NCI-H2227 treated with DMSO at 0.1 percent for 48 hours (cell line): ENCODE data around the gene RBM34.
"Not testable (repeated sequence)": the region's sequence is repeated elsewhere in the genome, so short reads cannot be mapped to it uniquely, and the experiment has no call there.

Experiments
- DNase-seq: peaks from one replicate; lab custom pipeline; 2025; lab: John Stamatoyannopoulos, UW

The RBM34 gene

DNA sequence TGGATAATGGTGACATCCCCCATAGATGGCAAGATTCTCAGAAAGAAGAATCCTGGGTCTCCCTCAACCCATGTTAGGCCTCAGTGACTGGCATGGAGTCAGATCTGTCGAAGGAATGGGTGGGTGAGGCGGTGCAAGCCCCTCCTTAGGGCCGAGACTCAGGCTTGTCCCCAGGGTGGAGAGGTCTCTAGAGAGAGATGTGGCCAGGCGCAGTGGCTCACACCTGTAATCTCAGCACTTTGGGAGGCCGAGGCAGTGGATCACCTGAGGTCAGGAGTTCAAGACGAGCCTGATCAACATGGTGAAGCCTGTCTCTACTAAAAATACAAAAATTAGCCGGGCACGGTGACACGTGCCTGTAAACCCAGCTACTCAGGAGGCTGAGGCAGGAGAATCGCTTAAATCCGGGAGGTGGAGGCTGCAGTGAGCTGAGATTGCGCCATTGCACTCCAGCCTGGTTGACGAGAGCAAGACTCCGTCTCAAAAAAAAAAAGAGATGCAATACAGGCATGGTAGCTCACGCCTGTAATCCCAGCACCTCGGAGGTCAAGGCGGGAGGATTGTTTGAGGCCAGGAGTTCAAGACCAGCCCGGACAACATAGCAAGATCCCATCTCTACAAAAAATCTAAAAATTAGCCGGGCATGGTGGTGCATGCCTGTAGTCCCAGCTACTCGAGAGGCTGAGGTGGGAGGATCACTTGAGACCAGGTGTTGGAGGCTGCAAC lies 69.6 kb downstream of the RBM34 start:
- not testable (repeated sequence) for DNase-seq

DNA sequence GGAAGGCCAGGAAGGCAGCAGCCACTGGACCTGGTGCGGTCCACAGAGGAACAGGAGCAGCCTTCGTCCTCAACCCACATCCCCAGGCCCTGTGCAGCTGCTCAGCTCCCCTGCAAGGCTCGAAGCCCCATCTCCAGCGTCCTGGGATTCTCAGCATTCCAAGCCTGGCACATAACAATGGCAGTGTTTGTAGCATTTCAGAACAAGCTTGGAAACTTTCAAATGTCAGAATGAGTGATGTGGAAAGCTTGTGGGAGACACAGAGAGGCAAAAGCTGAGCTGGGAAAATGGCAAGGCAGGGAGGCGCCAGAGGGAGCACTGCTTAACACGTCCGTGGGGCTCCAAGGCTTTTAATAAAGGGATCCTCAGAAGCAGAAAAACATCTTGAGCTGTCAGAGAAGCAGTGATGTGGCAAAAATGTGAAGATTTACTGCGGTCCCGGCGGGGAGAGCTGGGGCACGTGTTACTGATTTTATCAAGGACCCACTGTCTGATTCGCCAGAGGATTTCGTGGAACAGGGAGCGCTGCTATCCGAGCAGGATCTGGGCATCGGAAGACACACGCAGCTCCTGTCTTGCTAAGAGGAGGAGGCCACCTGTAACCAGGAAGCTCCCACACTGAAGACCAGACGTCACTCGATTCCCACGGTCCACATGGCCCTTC lies 70.5 kb downstream of the RBM34 start:
- DNase-seq: peak; percentile 59

- DNase-seq: no peak
Measured at GRCh38 chr1:235088907-235089306, 72.1 kb downstream of the RBM34 start.

DNA sequence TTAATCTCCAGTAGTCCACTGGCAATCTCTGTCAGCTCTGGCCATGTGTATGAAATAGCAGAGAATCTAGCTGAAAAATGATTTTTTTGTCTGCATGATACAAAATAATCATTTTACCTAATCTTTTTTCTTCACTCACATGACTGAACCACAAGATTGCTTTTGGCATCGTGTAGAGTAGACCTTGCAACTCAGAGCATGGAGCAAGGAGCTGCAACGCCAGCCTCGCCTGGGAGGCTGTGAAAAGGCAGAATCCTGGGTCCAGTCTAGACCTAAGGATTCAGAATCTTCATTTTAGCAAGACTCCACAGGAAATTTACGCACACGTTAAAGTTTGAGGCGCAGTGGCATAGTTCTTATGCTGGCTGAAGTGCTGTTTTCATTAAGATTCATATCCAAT lies 72.6 kb downstream of the RBM34 start:
- DNase-seq: no peak

GRCh38 chr1:235087906-235088305 lies 73.1 kb downstream of the RBM34 start:
- DNase-seq: no peak

DNA sequence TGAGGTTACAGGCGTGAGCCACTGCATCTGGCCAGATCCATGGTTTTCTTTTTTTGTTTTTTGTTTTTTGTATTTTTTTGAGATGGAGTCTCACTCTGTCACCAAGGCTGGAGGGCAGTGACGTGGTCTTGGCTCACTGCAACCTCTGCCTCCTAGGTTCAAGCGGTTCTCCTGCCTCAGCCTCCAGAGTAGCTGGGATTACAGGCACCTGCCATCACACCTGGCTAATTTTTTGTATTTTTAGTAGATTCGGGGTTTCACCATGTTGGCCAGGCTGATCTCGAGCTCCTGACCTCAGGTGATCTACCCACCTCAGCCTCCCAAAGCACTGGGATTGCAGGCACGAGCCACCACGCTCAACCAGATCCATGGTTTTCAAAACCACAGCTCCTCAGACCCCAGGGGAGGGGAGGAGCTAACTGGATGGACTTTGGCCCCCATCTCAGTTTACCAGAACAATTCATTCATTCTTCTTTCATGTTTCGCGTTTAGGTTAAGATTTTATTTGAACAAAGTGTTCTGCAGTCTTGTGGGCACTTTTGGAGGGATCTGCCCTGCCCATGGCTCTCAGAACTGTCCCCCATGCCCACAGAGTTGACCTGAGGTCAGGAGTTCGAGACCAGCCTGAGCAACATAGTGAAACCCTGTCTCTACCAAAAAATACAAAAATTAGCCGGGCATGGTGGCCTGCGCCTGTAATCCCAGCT lies 75.5 kb downstream of the RBM34 start:
- DNase-seq: not testable (repeated sequence)
